ENCODE data around the gene ATP11A.

GRCh38 chr13:112756081-112756480, 66.2 kb downstream of the ATP11A start:
- TF ChIP-seq GATA2 (IDR thresholded peaks at IDR 0.05; ENCODE audit: low read depth, low read length) (no peak), GATA3 (IDR thresholded peaks at IDR 0.05; ENCODE audit: low read depth, low read length) (no peak)
